AG09319 (cell line): ENCODE data around the gene CYP1A1.

Experiments used
- DNase-seq: peaks from one replicate; pipeline ENCODE4 v3.0.0-alpha.2; 2010; ENCODE audit warnings: low read depth; ENCODE audit errors: extremely low read depth
- CTCF ChIP-seq: IDR thresholded peaks from 2 replicates; pipeline ENCODE4 v1.5.1; 2011; ENCODE audit warnings: low read depth, mild to moderate bottlenecking, inconsistent platforms, low read length, moderate library complexity

CYP1A1 gene

GRCh38 chr15:74682954-74683353 is 42.4 kb downstream of the CYP1A1 start:
- no peak for DNase-seq

GRCh38 chr15:74680456-74680855 is 44.9 kb downstream of the CYP1A1 start:
- no peak for TF ChIP-seq CTCF

More at GRCh38 chr15:74682954-74683353, 42.4 kb downstream of the CYP1A1 start:
- TF ChIP-seq CTCF, result no peak

GRCh38 chr15:74676801-74677200 is 48.5 kb downstream of the CYP1A1 start:
- TF ChIP-seq CTCF, result no peak

More at GRCh38 chr15:74680456-74680855, 44.9 kb downstream of the CYP1A1 start:
- no peak for DNase-seq

GRCh38 chr15:74674161-74674560 is 51.2 kb downstream of the CYP1A1 start:
- no peak for TF ChIP-seq CTCF
- no peak for DNase-seq

More at GRCh38 chr15:74676801-74677200, 48.5 kb downstream of the CYP1A1 start:
- DNase-seq, result no peak

GRCh38 chr15:74669627-74670026 is 55.7 kb downstream of the CYP1A1 start:
- DNase-seq, result no peak
- TF ChIP-seq CTCF, result no peak
